Effector CD8-positive, alpha-beta T cell (primary cell): ENCODE measurements around the gene ALOX5.
"Not testable (repeated sequence)": the region's sequence is repeated elsewhere in the genome, so short reads cannot be mapped to it uniquely, and the experiment has no call there.

Experiments used
- DNase-seq: peaks from one replicate; lab custom pipeline; 2025; lab: John Stamatoyannopoulos, UW

Gene ALOX5

GRCh38 chr10:45468079-45468478, 94.1 kb downstream of the ALOX5 start:
- DNase-seq: no peak

- DNase-seq: peak; percentile 14
Measured at GRCh38 chr10:45470098-45471012, 96.3 kb downstream of the ALOX5 start.

- DNase-seq: no peak
Measured at GRCh38 chr10:45471059-45471458, 97.0 kb downstream of the ALOX5 start.

- no peak for DNase-seq
Measured at GRCh38 chr10:45471531-45472310, 97.7 kb downstream of the ALOX5 start.

- DNase-seq: no peak
Measured at GRCh38 chr10:45473126-45473525, 99.1 kb downstream of the ALOX5 start.

- no peak for DNase-seq
Measured at GRCh38 chr10:45476559-45476958, 102.5 kb downstream of the ALOX5 start.

GRCh38 chr10:45480294-45480693, 106.3 kb downstream of the ALOX5 start:
- no peak for DNase-seq

- DNase-seq: not testable (repeated sequence)
Measured at GRCh38 chr10:45481100-45481499, 107.1 kb downstream of the ALOX5 start.

- DNase-seq: no peak
Measured at GRCh38 chr10:45483002-45483401, 109.0 kb downstream of the ALOX5 start.

- no peak for DNase-seq
Measured at GRCh38 chr10:45487735-45488134, 113.7 kb downstream of the ALOX5 start.

- no peak for DNase-seq
Measured at GRCh38 chr10:45488365-45488764, 114.3 kb downstream of the ALOX5 start.

- no peak for DNase-seq
Measured at GRCh38 chr10:45490277-45490676, 116.3 kb downstream of the ALOX5 start.

GRCh38 chr10:45491061-45491460, 117.0 kb downstream of the ALOX5 start:
- no peak for DNase-seq
